Measurements from ENCODE around the gene APLP2.
"Not testable (repeated sequence)": the region's sequence is repeated elsewhere in the genome, so short reads cannot be mapped to it uniquely, and the experiment has no call there.

The APLP2 gene

DNA sequence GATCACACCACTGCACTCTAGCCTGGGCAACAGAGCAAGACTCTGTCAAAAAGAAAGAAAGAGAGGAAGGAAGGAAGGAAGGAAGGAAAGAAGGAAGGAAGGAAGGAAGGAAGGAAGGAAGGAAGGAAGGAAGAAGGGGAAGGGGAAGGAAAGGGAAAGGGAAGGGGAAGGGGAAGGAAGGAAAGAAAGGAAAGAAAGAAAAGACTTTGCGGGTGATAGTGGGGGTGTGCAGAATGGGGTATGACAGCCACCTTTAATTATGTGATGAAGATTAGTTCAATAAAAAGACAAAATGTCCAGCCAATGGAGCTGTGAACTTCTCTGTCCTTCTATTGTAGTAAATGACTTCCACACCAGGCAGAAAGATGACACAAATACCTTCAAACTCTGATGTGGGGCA, 8.7 kb upstream of the APLP2 start:
- DNase-seq, result no peak

DNA sequence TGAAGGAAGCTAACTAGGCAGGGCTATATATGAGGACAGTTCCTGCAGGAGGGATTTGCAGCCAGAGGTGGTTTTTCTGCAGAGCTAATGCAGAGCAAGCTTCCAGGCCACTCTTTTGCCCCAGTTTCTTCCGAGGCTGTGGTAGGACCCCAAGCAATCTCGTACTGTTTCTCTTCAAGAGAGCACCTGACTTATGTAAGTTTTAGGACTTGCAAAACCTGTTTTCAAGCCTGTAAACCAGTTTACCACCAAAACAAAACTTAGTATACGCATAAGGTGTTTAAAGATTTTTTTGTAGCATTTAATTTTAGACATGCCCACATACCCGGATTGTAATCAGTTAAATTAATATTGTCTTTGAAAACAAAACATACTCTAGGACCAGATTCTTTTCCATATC, 7.7 kb upstream of the APLP2 start:
- DNase-seq, result no peak

DNA sequence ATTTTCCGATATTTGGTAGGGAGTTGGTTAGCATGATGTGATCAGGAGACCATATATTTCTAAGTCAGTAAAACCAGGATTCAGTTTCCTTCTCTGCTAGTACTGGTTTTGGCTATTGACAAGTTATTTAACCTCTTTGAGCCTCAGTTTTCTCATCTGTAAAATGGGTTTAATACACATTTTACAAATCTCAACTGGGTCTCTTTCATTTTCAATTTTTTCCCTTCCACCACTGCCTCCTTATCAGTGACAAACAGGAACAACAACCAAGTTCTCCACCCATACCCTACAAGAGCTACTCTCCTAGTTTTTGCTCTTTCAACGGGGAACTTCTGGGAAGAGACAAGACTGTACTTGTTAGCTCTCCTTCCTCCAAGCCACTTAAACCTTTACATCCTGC, 6.2 kb upstream of the APLP2 start:
- DNase-seq, result no peak

DNA sequence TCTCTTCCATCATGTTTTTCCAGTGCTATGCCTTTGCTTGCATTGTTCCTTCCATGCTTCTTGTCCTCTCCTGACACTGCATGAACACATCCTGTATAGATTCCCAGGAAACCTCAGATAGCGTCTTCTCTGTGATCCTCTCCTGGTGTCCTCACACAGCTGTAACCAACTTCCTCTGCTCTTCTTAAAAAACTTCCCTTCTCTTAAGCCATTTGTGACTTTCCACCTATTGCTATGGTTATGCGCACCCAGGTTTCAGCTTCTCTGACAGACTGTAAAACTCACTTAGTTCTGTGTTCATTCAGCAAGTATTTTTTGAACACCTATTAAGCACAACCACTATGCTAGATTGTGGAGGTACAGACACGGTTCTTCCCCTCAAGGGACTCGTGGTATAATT, 5.1 kb upstream of the APLP2 start:
- no peak for DNase-seq

DNA sequence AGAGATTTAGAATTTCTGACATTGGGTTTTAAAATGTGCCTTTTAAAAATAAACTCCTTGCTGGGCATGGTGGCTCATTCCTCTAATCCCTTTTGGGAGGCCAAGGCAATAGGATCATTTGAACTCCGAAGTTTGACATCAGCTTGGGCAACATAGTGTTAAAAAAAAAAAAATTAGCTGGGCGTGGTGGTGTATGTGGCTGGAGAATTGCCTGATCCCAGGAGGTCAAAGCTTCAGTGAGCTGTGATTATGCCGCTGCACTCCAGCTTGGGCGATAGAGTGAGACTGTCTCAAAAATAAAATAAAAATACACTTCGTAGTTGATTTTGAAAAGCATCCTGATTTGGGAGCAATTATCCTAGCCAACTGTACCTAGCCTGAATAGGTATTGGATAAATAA, 3.4 kb upstream of the APLP2 start:
- DNase-seq, result no peak

DNA sequence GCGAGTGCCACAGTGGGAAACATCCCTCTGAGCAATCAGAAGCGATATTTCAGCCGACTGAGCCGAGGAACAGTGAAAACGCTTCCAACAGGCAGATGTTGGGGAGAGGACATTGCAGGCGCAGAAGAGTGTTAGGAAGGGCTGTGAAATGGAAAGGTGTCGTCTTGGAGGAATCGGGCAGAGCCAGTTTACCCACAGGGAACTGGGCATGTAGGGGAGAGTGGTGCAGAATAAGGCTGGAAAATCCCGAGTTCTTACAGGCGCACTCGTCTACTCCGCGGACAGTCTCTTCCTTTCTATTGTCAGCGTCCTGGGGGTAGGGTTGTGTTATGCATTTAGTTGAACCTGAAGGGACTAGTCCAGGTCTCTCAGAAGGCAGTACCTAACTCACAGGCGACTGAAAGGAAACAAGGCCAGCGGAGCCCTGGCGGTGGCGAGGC, 1.1 kb upstream of the APLP2 start:
- DNase-seq, result no peak

DNA sequence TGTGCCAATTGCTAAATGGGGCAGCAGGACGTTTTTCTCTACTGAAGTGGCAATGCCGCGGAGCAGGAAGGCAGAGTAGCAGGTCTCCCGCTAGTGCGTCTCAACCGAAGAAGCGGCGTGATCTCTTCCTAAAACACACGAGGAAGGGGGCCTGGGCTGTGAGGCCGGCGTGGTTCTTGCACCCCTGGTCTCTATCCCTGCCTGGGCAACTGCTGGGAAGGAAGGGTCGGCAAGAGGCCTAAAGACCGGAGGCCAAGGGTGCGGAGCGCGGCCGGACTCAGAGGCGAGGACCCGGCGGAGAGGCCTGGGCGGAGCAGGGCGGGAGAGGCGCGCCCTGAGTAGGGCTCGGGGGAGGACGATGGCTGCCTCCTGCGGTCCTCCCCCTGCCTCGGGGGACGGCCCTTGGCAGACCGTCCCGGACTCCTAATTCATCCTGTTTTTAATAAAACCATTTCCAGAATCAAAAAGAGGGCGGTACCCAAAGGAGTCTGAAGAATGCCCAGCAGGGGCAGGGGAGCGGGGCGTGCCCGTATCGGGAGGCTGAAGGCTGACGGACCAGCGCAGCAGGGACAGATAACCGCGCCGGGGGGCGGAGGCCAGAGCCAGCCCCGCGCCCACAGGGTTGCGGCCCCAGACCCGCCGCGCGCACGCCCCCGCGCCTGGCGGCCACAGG, 572 bp upstream of the APLP2 start:
- peak; percentile 34 to 43 for DNase-seq

DNA sequence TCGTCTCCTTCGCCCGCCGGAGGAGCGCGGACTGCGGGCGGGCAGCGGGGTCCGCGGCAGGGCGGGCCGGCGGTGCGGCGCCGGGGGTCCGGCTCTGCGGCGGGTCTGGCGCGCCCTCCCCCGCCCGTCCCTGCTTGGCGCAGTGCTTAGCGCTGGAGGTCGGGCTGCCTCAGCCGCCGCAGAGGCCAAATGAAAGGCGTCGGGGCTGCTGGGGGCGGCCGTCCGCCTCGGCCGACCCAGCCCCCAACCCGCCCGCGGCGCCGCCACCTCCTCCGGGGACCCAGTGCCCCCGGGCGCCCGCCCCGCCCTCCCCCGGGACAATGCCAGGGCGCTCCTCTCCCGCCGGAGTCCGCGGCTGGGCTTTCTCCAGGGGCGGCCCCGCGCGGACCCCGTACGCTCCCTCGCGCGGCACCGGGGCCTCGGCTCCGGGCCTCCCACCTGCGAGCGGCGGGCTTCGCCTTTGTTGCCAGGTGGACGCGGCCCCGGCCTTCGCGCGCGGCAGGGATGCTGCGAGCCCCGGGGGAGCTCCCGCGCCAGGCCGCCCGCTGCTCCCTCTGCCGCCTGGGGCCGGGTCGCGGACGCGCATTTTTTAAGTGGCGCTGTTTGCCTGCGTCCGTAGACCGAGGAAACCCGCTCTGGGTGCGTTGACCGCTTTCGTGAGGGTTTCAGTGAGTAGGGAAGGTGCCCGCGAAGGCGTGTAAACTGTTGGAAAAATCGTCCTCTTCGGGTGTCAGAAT, 583 bp downstream of the APLP2 start:
- DNase-seq, result peak; percentile 24 to 29

DNA sequence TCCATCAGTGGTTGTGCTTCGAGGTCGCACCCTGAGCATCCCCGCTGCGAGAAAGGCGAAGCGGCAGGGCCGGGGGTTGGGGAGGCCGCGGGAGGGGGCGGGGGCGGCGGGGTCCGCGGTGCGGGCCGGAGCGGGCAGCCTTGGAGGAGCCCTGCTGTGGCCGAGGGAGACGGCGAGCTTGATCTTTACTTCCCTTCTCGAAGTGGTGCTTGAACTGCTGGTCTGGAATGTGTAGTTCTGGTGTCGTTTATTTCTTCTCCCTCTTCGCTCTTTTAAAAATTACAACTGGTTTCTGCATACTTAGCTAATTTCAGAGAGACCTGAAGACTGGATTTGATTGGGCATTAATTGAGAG, 1.1 kb downstream of the APLP2 start:
- no peak for DNase-seq

DNA sequence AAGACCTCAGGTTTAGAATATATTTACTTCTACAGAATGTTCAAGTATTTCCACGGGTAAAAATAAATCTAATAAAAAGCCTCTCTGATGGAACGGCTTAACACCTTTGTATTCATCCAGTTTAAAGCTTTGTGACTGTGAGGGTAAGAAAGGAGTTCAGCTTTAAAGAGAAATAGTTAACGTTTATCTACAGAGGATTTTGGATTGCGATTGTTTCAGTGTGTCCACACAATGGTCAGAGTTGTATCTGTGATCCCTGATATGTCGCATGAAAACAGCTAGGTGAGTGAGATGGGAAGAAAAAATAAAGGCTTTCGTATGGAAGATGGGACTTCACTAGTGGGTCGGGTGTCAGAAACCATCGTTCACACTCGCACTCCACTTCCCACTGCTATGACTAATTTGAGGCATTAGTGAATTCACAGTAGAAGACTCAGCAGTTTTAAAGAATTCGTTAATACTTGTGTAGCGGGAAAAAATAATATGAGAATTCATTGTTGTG, 1.6 kb downstream of the APLP2 start:
- no peak for DNase-seq

DNA sequence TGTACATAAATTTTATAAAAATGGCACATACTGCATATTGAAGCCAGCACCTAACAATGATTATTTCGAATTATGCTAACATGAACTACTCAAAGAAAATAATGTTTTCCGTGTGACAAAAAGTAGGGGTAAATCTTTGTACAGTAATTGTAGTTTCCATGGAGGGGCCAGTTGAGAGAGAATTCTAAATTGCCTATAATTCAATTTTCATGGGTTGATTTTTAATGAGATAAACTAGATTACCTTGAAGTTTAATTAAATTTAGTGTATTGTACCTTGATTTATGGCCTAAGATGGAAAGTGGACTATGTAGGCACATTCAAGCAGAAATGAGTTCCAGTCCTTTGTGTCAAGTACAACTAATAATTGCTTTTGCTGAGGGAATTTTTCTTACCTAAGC, 5.0 kb downstream of the APLP2 start:
- no peak for DNase-seq

DNA sequence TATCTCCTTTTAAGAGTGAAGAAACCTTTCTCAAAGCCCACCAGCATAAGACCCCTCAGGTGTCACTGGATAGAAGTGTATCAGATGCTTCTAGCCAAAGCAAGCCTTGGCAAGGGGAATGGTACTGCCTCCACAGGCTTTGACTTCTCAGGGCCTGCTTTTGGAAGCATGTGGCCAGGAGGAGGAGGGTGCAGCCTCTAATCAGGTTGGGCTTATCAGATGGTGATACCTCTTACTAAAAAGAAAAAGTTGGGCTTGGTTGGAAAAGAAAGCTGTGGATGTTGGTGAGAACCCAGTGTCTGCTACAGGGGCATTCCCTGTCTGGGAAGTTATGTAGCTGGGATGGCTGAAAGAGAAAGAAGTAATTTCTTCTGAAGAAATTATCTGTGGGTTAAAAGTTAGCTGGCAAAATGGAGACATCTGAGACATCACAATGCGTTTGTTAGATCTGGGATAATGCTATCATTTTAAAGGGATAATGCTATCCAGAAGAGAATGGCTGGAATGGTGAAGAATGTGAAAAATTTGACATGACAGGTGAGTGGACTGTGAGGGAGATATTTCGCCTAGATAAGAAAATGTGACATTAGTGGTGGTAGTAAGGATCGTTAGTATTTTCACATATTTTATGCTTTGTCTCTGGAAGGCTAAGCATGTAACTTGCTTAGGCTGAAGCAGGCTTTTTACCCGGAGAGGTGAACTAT, 7.2 kb downstream of the APLP2 start:
- no peak for DNase-seq

DNA sequence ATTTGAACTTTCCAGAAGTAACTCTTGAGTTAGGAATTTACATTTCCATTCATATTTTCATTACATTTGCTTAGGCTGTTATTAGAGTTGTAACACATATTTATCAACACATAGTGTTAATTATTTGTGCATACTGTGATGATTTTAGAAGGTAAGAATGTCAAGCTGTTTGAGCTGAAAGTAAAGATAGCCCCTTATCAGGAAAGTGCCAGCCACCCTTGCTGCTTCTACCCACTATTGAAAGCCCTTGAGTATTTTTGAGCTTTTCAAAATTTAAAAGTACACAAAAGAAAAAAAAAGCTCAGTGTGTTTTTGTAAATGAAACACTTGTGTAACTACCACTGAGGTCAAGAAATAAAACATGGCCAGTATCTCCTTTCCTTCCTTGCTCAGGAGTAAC, 8.0 kb downstream of the APLP2 start:
- DNase-seq, result no peak

DNA sequence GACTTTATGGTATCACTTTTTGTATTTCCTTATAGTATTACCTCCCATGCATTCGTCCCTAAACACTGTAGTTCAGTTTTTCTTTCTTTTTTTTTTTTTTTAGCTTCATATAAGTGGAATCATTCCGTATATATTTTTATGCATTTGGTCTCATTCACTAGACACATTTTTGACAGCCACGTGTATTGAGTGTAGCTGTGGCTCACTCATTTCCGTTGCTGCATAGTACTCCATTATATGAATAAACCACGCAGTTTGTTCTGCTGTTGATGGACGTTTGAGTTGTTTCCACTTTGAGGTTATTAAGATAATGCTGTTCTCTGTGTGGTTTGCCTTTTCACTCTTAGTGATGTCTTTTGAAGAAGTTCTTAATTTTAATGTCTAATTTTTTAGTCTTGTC, 8.4 kb downstream of the APLP2 start:
- DNase-seq, result no peak

DNA sequence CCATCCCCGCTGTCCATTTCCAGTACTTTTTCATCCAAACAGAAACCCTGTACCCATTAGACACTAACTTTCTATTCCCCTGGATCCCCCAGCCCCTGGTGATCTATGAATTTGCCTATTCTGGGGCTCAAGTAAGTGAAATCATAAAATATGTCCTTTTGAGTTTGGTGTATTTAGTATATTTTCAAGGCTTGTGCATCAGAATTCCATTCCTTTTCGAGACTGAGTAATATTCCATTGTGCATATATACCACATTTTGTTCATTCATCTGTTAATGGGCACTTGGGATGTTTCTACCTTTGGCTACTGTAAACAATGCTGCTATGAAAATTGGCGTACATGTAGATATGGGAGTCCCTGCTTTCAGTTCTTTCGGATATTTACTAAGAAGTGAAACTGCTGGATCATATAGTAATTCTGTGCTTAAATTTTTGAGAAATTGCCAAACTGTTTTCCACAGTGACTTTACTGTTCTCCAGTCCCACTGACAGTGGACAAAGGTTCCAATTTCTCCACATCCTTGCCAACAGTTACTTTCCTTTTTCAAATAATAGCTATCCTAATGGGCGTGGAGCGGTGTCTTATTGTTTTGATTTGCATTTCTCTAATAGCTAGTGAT, 16.1 kb downstream of the APLP2 start:
- DNase-seq, result no peak

DNA sequence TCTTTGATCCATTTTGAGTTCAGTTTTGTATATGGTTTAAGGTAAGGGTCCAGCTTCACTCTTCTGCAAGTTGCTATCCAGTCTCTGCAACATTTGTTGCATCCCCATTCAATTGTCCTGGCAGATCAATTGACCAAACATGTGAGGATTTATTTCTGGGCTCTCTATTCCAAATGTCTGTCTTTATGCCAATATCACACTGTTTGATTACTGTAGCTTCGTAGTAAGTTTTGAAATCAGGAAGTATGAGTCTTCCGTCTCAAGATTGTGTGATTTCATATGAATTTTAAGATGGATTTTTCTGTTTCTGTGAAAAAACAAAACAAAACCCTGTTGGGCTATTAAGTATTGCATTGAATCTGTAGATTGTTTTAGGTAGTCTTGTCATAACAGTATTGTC, 17.0 kb downstream of the APLP2 start:
- no peak for DNase-seq

DNA sequence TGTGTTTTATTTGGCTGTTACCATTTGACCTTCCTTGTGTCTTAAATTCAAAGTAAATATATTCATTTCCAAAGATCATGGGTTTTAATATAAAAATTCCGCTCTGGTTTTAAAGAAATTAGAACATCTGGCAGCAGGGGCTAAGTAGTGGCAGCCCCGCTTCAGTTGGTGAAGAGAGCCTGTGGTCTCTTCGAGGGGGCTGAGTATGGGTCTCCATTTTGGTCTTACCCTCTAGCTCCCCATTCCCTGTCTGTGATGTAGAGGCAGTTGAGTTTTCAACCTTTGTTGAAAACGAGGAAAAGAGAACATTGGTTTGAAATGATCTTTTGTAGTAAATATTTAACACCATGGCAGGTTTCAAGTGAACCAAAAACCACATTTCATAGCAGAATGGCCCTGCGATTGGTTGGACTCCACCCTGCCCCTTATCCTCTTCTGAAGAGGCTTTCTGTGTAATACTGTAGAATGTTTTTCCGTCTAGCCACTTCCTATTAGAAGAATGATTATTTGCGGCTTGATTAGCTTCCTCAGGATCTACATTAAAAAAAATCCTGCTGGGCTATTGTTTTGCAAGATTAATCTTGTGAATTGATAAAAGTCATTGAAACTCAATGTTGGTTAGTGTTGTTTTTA, 17.7 kb downstream of the APLP2 start:
- no peak for DNase-seq

DNA sequence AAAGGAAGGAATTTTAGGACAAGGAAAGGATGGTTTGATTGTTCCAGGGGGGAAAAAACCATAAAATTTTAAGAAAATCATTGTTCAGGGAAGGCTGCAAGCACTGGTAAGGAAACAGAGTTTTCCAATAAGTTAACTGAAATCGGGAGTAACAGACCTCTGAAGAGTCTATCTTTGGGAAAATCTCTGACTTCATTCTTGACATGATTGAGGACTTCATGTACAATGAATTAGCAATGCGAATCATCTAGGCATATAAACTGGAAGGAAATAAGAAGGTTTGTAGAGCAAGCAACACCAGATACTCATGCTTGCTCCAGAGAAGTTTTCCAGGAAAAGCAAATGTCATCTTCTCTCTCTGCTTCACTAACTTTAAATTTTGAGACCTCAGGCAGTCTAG, 18.5 kb downstream of the APLP2 start:
- no peak for DNase-seq

DNA sequence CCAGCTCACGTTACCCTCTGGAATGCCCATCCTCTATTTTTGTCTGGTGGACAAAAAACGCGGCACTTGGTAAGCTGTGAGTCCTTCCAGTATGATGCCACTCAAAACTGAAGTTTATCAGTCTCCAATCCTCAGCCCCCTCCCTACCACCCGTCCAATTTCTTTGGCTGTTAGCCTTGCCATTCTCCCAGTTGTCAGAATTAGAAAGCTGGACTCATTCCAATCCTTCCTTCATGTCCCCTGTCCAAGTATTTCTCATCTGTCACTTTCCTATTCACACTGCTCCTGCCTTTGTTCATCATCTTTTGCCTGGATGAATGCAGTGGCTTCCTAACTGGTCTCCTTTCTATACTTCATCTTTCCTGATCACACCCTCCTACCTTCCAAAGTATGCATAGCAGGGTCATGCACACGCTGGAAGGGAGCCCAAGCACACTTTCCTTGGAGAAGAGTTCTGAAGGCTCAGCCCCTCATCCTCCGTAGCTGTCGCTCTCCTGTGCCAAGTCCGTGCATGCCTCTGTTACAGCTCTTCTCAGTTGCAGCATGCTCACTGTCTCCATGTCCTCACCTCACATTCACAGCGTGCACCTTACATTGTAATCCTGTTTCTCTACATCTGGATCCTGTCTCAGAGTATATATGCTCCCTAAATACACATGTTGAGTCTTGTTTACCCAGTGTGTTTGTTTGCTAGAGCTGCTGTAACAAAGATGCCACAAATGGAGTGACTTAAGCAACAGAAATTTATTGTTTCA, 19.4 kb downstream of the APLP2 start:
- no peak for DNase-seq

DNA sequence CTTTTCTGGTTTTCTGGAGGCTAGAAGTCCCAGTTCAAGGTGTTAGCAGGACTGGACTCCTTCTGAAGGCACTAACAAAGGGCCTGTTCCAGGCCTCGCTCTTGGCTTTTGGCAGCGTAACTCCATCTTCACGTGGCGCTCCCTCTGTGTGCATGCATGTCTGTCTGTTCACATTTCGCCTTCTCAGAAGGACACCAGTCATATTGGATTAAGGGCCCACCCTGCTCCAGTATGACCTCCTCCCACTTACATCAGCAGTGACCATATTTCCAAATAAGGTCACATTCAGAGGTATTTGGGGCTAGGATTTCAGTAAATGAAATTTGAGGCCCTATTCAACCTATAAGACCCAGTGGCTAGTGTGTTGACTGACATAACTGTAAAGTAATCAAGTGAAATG, 20.0 kb downstream of the APLP2 start:
- no peak for DNase-seq

DNA sequence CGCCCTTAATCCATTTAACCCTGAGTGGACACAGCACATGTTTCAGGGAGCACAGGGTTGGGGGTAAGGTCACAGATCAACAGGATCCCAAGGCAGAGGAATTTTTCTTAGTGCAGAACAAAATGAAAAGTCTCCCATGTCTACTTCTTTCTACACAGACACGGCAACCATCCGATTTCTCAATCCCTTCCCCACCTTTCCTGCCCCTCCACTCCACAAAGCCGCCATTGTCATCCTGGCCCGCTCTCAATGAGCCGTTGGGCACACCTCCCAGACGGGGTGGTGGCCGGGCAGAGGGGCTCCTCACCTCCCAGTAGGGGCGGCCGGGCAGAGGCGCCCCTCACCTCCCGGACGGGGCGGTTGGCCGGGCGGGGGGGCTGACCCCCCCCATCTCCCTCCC, 20.8 kb downstream of the APLP2 start:
- DNase-seq, result not testable (repeated sequence)

DNA sequence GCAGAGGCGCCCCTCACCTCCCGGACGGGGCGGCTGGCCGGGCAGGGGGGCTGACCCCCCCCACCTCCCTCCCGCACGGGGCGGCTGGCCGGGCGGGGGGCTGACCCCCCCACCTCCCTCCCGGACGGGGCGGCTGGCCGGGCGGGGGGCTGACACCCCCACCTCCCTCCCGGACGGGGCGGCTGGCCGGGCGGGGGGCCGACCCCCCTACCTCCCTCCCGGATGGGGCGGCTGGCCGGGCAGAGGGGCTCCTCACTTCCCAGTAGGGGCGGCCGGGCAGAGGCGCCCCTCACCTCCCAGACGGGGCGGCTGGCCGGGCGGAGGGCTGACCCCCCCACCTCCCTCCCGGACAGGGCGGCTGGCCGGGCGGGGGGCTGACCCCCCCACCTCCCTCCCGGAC, 21.5 kb downstream of the APLP2 start:
- DNase-seq, result not testable (repeated sequence)
